NK-92 (cell line): ENCODE measurements around the gene HMHB1.
"Not testable (repeated sequence)": the region's sequence is repeated elsewhere in the genome, so short reads cannot be mapped to it uniquely, and the experiment has no call there.

Experiments
- DNase-seq: peaks from one replicate; lab custom pipeline; 2025; ENCODE audit not compliant: unreplicated experiment; lab: John Stamatoyannopoulos, UW

The HMHB1 gene

GRCh38 chr5:143801252-143801939 lies 10.6 kb upstream of the HMHB1 start:
- DNase-seq = no peak

DNA sequence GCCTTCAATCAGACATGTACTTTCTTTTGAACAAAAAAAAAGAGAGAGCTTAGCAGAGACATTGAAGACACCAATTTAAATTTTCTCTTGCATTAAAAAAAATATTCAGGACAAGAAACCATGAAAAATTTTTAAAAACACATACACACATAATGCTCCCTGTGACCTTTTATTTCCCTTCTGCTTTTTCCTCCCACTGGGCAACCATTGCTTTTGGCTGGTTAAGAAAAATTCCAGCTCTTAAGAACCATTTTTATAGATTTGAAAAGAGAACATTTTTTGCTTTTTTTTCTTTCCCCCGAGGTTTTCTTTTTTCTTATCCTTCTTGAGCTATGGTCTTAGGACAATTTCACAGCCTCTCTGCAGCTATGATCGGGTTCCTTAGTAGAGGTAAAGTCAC lies 6.1 kb upstream of the HMHB1 start:
- DNase-seq = no peak

GRCh38 chr5:143806579-143806978 lies 5.4 kb upstream of the HMHB1 start:
- no peak for DNase-seq

DNA sequence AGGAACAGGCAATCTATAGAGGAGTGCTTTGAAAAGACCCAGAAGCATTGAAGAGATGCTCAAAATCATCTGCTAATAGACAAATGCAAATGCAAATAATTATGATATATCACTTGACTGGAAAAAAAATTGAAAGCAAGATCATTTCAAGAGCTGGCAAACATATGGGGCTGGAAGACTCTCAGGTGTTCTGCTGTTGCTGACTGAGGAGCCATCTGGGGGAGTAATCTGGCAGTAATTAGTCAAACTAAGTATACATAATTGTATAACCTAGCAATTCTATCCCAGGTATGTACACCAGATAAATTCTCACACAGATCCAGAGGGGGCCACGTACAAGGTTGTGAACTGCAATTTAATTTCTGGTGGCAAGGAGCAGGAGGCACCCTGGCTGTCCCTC lies 4.6 kb upstream of the HMHB1 start:
- no peak for DNase-seq

- not testable (repeated sequence) for DNase-seq
Measured at GRCh38 chr5:143816370-143816769, 4.4 kb downstream of the HMHB1 start.

DNA sequence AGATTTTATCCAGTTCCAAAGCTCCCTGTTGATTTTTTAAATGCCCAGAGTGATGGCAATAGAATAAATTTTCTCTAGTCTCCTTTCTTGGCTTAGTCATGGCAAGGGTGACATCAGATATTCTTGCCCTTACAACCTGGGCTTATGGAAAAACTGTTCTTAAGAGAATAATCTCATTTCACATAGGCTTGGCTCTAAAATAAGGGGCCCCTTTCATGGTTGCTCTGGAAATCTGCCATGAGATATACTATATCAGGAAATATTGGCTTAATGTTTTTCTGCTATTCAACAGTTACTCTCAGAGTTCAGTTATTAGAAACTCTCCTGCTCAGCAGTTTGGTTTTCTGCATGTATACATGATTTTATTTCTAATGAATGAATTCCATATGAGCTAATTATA lies 7.8 kb downstream of the HMHB1 start:
- no peak for DNase-seq

DNA sequence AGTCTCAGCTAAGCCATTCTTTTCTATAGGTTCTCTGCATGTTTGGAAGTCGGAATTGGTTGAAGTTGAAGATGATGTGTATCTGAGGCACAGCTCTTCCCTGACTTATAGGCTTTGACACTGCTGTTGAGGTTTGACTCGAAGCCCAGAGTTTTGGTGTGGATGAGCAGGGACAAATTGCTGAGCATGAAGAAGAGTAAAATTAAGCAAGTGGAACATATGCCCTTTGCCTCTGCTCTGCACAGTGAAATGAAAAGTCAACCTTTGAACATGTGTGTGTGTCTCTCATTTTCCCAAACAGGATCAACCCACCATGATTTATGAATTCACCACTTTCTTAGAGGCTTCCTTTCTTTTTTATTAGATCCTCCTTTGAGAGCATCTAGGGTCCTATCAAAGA lies 8.5 kb downstream of the HMHB1 start:
- no peak for DNase-seq

DNA sequence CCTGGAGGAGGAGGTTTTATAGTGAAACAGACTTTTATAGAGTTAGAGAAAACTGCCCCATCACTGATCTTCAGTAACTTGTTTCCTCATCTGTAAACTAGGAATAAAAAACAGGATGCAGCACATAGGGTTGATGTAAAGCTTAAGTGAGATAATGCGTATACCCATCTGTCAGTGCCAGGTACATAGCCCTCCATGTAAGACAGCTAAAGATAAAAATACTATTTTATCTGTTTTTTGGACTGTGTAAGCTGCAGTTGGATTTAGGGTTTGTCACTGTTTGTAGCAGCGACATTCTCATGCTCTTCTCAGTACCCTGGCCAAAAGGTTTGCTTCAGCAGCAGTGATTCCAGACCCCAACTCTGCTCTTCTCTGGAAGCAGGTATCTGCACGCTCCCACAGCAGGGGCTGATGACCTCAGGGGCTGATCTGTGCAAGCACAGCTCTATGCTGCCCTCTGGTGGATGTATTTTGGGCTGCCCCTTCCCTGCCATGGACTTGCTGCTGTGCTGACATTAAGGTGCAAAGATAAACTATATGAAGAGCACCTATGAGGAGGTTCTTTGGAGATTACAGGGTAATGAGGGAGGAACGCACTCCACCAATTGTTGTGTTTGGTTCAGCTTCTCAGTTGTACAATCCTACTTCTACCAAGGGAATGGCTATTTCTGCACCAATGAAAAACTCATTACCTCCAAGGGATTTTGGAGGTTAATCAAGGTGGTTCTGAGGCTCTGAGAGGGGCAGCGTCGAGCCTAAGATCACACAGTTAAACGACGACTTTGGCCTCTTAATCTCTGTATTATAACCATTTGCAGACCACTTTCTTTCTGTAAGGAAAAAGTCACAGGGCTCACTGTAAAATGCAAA lies 13.1 kb downstream of the HMHB1 start:
- no peak for DNase-seq

DNA sequence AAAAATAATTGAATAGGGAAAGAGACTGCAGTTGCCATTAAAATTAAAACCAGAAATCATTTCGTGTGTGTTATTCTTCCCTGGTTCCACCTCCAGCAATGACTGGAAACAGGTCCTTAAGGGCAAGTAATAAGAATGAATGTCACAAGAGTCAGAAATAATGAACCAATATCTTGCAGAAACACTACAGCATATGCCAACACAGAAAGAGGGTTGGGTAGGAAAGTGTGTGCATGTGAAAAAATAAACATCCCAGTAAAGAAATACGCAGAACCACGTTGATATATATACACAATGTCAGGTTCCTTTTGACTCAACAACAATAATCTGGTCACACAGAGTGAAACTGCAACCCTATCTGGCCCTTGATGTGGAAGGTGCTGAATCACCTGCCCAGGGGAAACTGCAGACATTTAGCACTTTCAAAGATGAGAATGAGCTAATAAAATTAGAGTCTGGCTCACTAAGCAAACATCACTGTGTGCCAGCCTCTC lies 15.0 kb downstream of the HMHB1 start:
- DNase-seq = no peak

DNA sequence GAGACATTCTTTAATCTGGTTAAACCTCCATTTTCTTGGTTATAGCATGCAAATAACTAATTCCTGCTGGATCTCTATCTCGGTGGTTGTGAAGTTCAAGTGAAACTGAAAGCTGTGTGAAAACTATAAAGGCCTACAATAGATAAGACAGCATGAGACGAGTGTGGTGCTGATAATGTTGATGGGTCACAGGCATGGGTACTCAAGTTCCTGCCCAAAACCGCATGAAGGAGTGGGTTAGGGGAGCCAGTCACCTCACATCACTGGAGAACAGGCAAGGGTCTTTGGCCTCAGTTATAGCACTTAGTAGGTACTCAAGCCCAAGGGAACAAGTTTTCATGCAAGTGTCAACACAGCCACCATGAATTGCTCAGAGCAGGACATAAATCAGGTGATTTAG lies 16.7 kb downstream of the HMHB1 start:
- DNase-seq = no peak

GRCh38 chr5:143833177-143833576 lies 21.2 kb downstream of the HMHB1 start:
- no peak for DNase-seq

DNA sequence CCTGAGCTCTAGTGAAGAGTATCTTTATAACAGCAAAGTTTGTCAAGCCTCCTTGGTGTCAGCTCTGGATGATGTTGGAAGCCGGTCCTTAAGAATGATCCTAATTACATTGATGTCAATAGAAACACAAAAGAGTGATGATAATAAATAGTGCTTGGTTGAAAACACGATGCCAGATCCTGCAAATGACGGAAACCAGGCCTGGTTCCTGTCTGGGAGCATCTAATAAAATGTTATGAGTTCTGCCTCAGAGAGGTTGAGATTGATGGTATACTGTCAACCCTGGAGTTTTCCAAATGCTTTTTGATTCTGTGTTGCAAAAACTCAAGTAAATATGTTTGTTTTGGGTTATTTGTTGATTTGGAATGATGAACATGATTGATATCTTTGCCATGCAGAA lies 23.3 kb downstream of the HMHB1 start:
- DNase-seq = no peak

GRCh38 chr5:143836161-143836725 lies 24.3 kb downstream of the HMHB1 start:
- no peak for DNase-seq

DNA sequence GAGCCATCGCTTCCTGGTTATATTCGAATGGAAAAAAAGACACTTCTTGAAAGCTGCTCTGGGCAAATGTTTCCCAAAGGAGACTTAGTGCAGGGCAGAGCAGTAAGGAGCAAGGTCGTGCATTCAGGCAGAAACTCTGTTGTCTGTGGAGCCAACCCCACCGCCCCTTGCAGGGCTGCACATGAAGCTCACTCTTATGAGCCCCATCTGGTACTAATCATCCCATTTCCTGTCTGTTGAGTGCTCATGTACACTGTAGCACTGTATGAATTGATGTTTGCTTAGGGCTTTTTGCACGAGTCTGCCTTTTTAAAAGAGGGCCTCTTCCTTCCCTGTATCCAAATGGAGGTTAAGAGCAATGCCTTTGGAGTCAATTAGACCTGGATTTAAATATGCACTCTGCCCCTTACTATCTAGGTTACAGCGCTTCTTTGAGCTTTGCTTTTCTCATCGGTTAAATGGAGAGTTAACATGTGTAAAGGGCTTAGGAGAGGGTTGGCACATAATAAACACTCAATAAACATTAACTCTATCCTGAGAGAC lies 25.4 kb downstream of the HMHB1 start:
- no peak for DNase-seq

DNA sequence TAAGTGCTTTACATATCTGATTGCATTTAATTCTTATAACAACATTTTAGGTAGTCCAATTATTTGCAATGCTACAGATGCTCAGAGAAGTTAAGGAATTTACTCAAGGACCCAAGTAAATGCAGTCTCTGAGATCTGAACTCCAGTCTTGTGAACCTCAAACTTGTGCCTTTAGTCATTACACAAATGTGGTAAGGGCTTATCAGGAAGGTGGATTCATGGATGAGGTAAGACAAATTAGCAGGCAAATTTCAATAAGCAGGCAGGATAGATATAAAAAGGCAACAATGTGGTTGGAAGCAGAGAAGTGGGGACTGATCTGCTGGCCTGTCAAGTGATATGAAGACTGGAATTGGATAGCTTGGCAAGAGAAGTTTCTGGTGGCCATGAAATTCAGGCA lies 29.5 kb downstream of the HMHB1 start:
- DNase-seq = no peak

DNA sequence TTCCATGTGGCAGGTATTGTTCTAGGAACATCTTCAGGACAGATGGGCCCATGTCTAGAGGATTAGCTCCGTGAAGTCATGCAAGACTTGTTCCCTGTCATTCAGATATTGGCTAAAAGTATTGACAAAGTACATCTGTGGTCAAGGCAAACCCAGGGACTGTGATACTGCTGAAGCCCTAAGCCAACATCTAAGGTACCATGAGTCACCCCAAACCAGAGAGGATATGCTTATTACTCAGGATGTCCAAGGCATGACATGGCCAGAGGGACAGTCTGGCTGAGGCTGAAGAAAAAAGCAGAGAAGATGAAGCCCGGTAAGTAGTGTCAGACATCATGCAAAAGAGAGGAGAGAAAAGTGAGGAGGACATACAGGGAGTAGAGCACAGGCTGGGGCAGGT lies 31.0 kb downstream of the HMHB1 start:
- no peak for DNase-seq

GRCh38 chr5:143843461-143843860 lies 31.5 kb downstream of the HMHB1 start:
- no peak for DNase-seq

DNA sequence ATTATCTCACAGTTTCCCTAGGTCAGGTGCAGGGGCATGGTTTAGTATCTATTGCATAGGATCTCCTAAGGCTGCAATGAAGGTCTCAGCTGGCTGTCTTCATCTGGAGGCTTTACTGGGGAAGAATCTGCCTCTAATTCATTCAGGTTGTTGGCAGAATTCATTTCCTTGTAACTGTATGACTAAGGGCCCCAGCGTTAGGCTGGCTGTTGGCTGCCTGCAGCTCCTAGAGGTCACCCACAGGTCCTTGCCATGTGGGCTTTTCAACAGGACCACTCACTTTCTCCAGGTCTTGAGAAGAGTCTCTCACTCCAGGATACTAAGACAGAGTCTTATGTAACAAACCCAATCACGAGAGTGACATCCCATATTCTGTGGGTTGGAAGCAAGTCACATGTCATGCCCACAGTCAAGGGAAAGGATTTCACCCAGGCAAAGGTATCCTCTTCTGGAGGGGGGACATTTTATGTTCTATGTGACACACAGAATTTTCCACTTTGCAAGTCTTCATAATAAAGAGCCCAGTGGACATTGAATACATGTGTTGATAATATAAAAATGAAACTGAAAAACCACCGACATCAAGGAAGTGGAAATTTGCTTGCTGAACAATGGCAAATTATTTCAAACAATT lies 38.2 kb downstream of the HMHB1 start:
- no peak for DNase-seq

- DNase-seq = no peak
Measured at GRCh38 chr5:143851383-143851782, 39.4 kb downstream of the HMHB1 start.

DNA sequence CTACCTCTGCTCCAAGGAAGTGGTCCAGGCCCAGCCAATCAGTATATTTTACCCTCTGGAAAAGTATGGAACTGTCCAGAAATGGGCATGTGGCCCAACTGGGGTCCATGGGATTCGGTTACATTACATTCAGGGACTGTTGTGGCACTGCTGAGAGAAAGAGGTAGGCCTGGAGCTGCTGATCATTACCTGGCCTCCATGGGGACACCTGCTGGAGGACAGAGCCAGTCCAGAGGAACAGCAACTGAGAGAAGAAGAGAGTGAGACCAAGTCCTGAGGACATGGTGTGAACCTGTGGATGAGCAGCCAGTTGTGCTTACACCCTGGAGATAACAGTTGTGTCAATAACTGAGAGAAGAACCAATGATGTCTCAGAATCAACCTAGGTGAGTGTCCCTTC lies 48.2 kb downstream of the HMHB1 start:
- no peak for DNase-seq

DNA sequence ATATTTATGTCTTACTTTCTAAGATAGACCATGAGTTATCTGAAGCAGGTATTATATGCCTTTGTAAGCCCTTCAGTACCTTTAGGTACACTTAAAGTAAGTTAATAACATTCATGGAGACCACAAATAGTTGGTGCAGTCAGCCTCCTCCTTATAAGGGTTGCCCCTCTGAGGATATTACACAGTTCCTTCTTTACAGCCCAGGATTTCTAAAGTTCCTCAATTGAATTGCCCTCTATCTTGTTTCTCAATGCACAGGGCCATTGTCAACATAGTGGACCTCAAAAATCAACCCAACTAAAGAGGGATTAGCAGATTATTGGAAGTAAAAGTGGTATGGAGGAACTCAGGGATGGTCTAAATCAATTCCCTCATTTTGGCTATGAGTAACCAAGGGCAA lies 50.3 kb downstream of the HMHB1 start:
- DNase-seq = no peak
